GM23338 (cell line): ENCODE measurements around the gene NPNT. TPM values are rescaled to one million over a fixed set of nuclear protein-coding genes. Genes with fewer than 3 reads are reported as not detected.

Source experiments
- ATAC-seq: fragments of 200-7000 bp; cut with Tn5 transposase; 3 replicates; pipeline ENCODE4 v1.9.1; 2020
- DNase-seq: peaks from one replicate; pipeline ENCODE4 v3.0.0-alpha.2; 2015; ENCODE audit warnings: low spot score
- H2AFZ ChIP-seq: fragments of 200-600 bp; sonication (generic); 2 replicates; pipeline ENCODE4 v1.8.0; 2016; ENCODE audit warnings: antibody characterized with exemption, mild to moderate bottlenecking, moderate library complexity
- H3F3A ChIP-seq: fragments of 200-600 bp; sonication (generic); replicated peaks from 2 replicates; pipeline ENCODE4 v1.8.0; 2017; ENCODE audit warnings: antibody characterized with exemption, mixed run types, low read depth
- H3K27ac ChIP-seq: fragments of 200-600 bp; sonication (generic); 2 replicates; pipeline ENCODE4 v1.6.1; 2016; ENCODE audit warnings: low read depth
- H3K27me3 ChIP-seq: fragments of 200-600 bp; sonication (generic); 2 replicates; pipeline ENCODE4 v1.8.0; 2016; ENCODE audit warnings: mild to moderate bottlenecking, mixed run types, moderate library complexity; ENCODE audit not compliant: insufficient read depth
- H3K36me3 ChIP-seq: fragments of 200-600 bp; sonication (generic); 2 replicates; pipeline ENCODE4 v1.8.0; 2016; ENCODE audit warnings: mild to moderate bottlenecking; ENCODE audit not compliant: insufficient read depth
- H3K4me1 ChIP-seq: fragments of 200-600 bp; sonication (generic); 2 replicates; pipeline ENCODE4 v1.8.0; 2016; ENCODE audit warnings: mild to moderate bottlenecking, moderate library complexity; ENCODE audit not compliant: insufficient read depth
- H3K4me2 ChIP-seq: fragments of 200-600 bp; sonication (generic); 2 replicates; pipeline ENCODE4 v1.7.1; 2017; ENCODE audit warnings: mixed run types
- H3K4me3 ChIP-seq: fragments of 200-600 bp; sonication (generic); 2 replicates; pipeline ENCODE4 v1.6.1; 2016; ENCODE audit warnings: mixed run types
- H3K79me2 ChIP-seq: fragments of 200-600 bp; sonication (generic); replicated peaks from 2 replicates; pipeline ENCODE4 v1.8.0; 2017; ENCODE audit warnings: mild to moderate bottlenecking; ENCODE audit not compliant: insufficient read depth
- H3K9me2 ChIP-seq: fragments of 200-600 bp; sonication (generic); 2 replicates; pipeline ENCODE4 v1.8.0; 2017; ENCODE audit not compliant: insufficient read depth
- H4K20me1 ChIP-seq: fragments of 200-600 bp; sonication (generic); replicated peaks from 2 replicates; pipeline ENCODE4 v1.8.0; 2017; ENCODE audit warnings: mild to moderate bottlenecking; ENCODE audit not compliant: insufficient read depth
- H3K27ac Mint-ChIP-seq: 2 replicates; pipeline ENCODE4 v1.8.0; 2020; ENCODE audit warnings: inconsistent platforms, mild to moderate bottlenecking, moderate library complexity, mixed read lengths
- H3K27me3 Mint-ChIP-seq: 3 replicates; pipeline ENCODE4 v1.8.0; 2022; ENCODE audit warnings: low read depth, mild to moderate bottlenecking, moderate library complexity, mixed read lengths, inconsistent platforms; ENCODE audit not compliant: insufficient read depth, poor library complexity
- H3K36me3 Mint-ChIP-seq: 3 replicates; pipeline ENCODE4 v1.8.0; 2021; ENCODE audit warnings: low read depth, mild to moderate bottlenecking, inconsistent platforms, moderate library complexity, mixed read lengths
- H3K4me1 Mint-ChIP-seq: 3 replicates; pipeline ENCODE4 v1.8.0; 2020; ENCODE audit warnings: mild to moderate bottlenecking, inconsistent platforms, mixed read lengths
- H3K4me3 Mint-ChIP-seq: 3 replicates; pipeline ENCODE4 v1.8.0; 2021; ENCODE audit warnings: moderate library complexity, mild to moderate bottlenecking, inconsistent platforms, mixed read lengths
- H3K9me3 Mint-ChIP-seq: 3 replicates; pipeline ENCODE4 v1.8.0; 2020; ENCODE audit warnings: moderate library complexity, mild to moderate bottlenecking, inconsistent platforms, mixed read lengths
- CREB1 ChIP-seq: fragments of 250-450 bp; sonication (Bioruptor Pico); IDR thresholded peaks from 2 replicates; pipeline ENCODE4 v1.5.0; 2020; ENCODE audit warnings: low read depth, mild to moderate bottlenecking, moderate library complexity
- CTCF ChIP-seq, 2 experiments: fragments of 200-600 bp in 1 of 2; sonication (generic) in 1 of 2; conservative IDR thresholded peaks; 2 replicates each; pipeline versions ENCODE4 v1.5.1 to v1.6.1; 2016 to 2017; ENCODE audit warnings: antibody characterized with exemption in 2 of 2, low read depth in 2 of 2, mild to moderate bottlenecking in 2 of 2, moderate library complexity in 1 of 2
- ETS1 ChIP-seq: IDR thresholded peaks from 2 replicates; pipeline ENCODE4 v1.6.1; 2016; ENCODE audit warnings: antibody characterized with exemption
- EZH2 ChIP-seq: fragments of 200-600 bp; sonication (generic); IDR thresholded peaks from one replicate; pipeline ENCODE4 v1.8.0; 2017; ENCODE audit warnings: antibody characterized with exemption, mild to moderate bottlenecking, low read depth; ENCODE audit not compliant: unreplicated experiment
- EZH2phosphoT487 ChIP-seq: fragments of 200-600 bp; sonication (generic); IDR thresholded peaks from one replicate; pipeline ENCODE4 v1.8.1; 2018; ENCODE audit warnings: antibody characterized with exemption; ENCODE audit not compliant: unreplicated experiment
- JUNB ChIP-seq: IDR thresholded peaks from one replicate; pipeline ENCODE4 v1.6.1; 2016; ENCODE audit warnings: antibody characterized with exemption; ENCODE audit not compliant: unreplicated experiment
- NANOG ChIP-seq: IDR thresholded peaks from 2 replicates; pipeline ENCODE4 v1.6.1; 2016; ENCODE audit warnings: antibody characterized with exemption, borderline replicate concordance
- POLR2AphosphoS5 ChIP-seq: IDR thresholded peaks from 2 replicates; pipeline ENCODE4 v1.6.1; 2016; ENCODE audit warnings: antibody characterized with exemption, low read depth
- REST ChIP-seq: IDR thresholded peaks from one replicate; pipeline ENCODE4 v1.6.1; 2018; ENCODE audit warnings: antibody characterized with exemption; ENCODE audit not compliant: unreplicated experiment
- STAT1 ChIP-seq: IDR thresholded peaks from one replicate; pipeline ENCODE4 v1.6.1; 2016; ENCODE audit warnings: antibody characterized with exemption; ENCODE audit not compliant: unreplicated experiment
- ZNF114 ChIP-seq: fragments of 250-450 bp; sonication (Bioruptor Pico); IDR thresholded peaks from 2 replicates; pipeline ENCODE4 v1.5.0; 2020; ENCODE audit warnings: mild to moderate bottlenecking, moderate library complexity
- ZNF331 ChIP-seq: fragments of 250-450 bp; sonication (Bioruptor Pico); IDR thresholded peaks from 2 replicates; pipeline ENCODE4 v1.5.0; 2020; ENCODE audit warnings: low read depth, mild to moderate bottlenecking, moderate library complexity
- polyA plus RNA-seq: library from polyadenylated mRNA; unstranded; fragments of >200 nt; fragmentation: Nextera tagmentation; extraction: Ambion mirVana; gene quantifications from 2 replicates; pipeline ENCODE4 v1.2.1, GENCODE V29; 2016
- total RNA-seq: library from RNA; depleted of rRNA; stranded (reverse); fragments of >200 nt; shearing (Covaris generic); gene quantifications from 2 replicates; pipeline ENCODE4 v1.2.3, GENCODE V29; 2014

NPNT gene
- total and polyA plus RNA-seq, 2 experiments from 2014 or later = 1.4 TPM

GRCh38 chr4:105998171-105999063 lies 103.1 kb downstream of the NPNT start:
- H3K36me3 Mint-ChIP-seq = no peaks in the 10 kb centered on the region
- H2AFZ ChIP-seq = peak overlapping the region; percentile 53; the same call in 1 of the 2 replicates
- H3K27ac ChIP-seq = no peak overlapping the region; the same call in 1 of the 2 replicates
- H3K27me3 ChIP-seq = no peaks in the 10 kb centered on the region
- H3K4me1 ChIP-seq = peaks cover 18% of the 10 kb centered on the region
- no peak for DNase-seq
- H3K4me3 Mint-ChIP-seq = no peak overlapping the region
- H3K4me3 ChIP-seq = no peak overlapping the region
- no peak for ATAC-seq
- no peaks in the 10 kb centered on the region for H3K36me3 ChIP-seq
- no peaks in the 10 kb centered on the region for H3K27me3 Mint-ChIP-seq
- no peaks in the 10 kb centered on the region for H3K79me2 ChIP-seq
- no peaks in the 10 kb centered on the region for H4K20me1 ChIP-seq
- H3K4me1 Mint-ChIP-seq = peaks cover 22% of the 10 kb centered on the region
- 0 out of 2 replicates have a peak overlapping the region, but pooled peaks have one; percentile 23 for H3K4me2 ChIP-seq
- H3K27ac Mint-ChIP-seq = peak overlapping the region; percentile 32; the same call in 1 of the 2 replicates
- H3F3A ChIP-seq = no peaks in the 10 kb centered on the region
- 0 out of 2 replicates have a peak, but pooled peaks cover 3% of the 10 kb centered on the region for H3K9me2 ChIP-seq
- TF ChIP-seq POLR2AphosphoS5 (no peak), NANOG (peak; percentile 74), CTCF (conservative IDR thresholded peaks at IDR 0.05; ENCODE audit: low read depth in 2 of 2) (no peak), ETS1 (no peak)
- no peaks in the 10 kb centered on the region; the same call in 2 of the 3 replicates for H3K9me3 Mint-ChIP-seq

- Mint-ChIP-seq H3K4me1 (peaks cover 16% of the 10 kb centered on the region), H3K36me3 (no peaks in the 10 kb centered on the region), H3K27ac (no peak overlapping the region), H3K9me3 (no peaks in the 10 kb centered on the region), H3K27me3 (no peaks in the 10 kb centered on the region), H3K4me3 (no peak overlapping the region)
- no peaks in the 10 kb centered on the region for H4K20me1 ChIP-seq
- peaks cover 17% of the 10 kb centered on the region for H3K4me1 ChIP-seq
- no peak overlapping the region for H3K4me3 ChIP-seq
- no peak overlapping the region for H3K4me2 ChIP-seq
- no peaks in the 10 kb centered on the region for H3K79me2 ChIP-seq
- no peaks in the 10 kb centered on the region for H3K27me3 ChIP-seq
- no peaks in the 10 kb centered on the region for H3F3A ChIP-seq
- ATAC-seq (no peak), DNase-seq (no peak)
- H3K9me2 ChIP-seq = 0 out of 2 replicates have a peak, but pooled peaks cover 2% of the 10 kb centered on the region
- no peak overlapping the region for H3K27ac ChIP-seq
- H3K36me3 ChIP-seq = no peaks in the 10 kb centered on the region
- H2AFZ ChIP-seq = no peak overlapping the region
- no peak for TF ChIP-seq CTCF (conservative IDR thresholded peaks at IDR 0.05; ENCODE audit: low read depth in 2 of 2)
- no peak for TF ChIP-seq NANOG
- TF ChIP-seq POLR2AphosphoS5 = no peak
- TF ChIP-seq JUNB = no peak
- TF ChIP-seq ZNF114 (CRISPR knock-in tag) = no peak
- TF ChIP-seq STAT1 = no peak
- no peak for TF ChIP-seq EZH2phosphoT487
- no peak for TF ChIP-seq EZH2
- no peak for TF ChIP-seq ETS1
- no peak for TF ChIP-seq CREB1 (CRISPR knock-in tag)
- TF ChIP-seq REST = no peak
- no peak for TF ChIP-seq ZNF331 (CRISPR knock-in tag)
Observed at GRCh38 chr4:106002994-106003393, 107.7 kb downstream of the NPNT start.
